NCI-H345 treated with DMSO at 0.1 percent for 48 hours (cell line): ENCODE results near the gene KLHL20.
A peak's percentile ranks its signal among the peaks of the same experiment; 100 is the strongest.

ENCODE experiments used
- DNase-seq: peaks from one replicate; lab custom pipeline; 2025; ENCODE audit not compliant: unreplicated experiment; lab: John Stamatoyannopoulos, UW

KLHL20 gene

DNA sequence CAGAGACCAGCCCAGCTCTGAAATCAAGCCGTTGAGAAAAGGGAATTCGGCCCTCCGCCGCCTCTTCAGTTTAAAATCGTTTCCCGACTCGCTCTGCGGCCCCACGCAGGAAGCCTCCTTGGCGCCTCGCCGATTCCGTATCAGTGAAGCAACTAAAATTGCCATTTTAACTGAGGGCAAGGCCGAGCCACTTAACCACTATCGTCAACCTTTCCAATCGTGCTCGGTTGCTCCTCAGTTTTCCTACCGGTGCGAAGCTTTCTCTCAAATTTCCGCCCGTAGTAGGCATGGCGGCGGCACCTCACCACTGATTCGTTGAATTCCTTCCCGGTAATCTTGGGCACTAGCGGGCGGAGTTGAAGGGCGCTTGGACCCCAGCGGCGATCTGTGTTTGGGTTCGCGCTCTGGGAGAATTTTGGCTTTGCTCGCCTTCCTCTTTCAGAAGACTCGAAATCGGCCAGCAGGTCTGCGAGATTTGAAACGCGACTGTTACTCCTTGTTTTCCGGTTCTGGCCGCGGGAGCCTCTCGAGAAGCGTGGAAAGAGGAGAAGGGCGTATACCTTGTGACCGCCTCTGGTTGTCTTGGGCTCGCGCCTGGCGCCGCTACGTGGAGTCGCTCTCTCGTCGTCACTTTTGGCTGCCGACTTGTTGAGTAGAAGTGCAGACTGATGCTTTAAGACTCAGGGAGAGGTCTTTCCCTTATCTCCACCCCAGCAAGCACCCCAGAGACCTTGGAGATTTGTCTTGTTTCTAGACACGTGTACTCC is 109.7 kb downstream of the KLHL20 start, which contains the start of the genes CENPL and DARS2:
Gene CENPL, minus strand, starts transcription at position 569 of the 767 bp plus-strand sequence. CDS start 13,584 bp downstream, outside the sequence.
Gene DARS2, plus strand, starts transcription at position 359 of the 767 bp plus-strand sequence. CDS start 557 bp downstream, outside the sequence.
- peak; percentile 92 for DNase-seq

- no peak for DNase-seq
Observed at GRCh38 chr1:173827611-173828010, 112.8 kb downstream of the KLHL20 start.

DNA sequence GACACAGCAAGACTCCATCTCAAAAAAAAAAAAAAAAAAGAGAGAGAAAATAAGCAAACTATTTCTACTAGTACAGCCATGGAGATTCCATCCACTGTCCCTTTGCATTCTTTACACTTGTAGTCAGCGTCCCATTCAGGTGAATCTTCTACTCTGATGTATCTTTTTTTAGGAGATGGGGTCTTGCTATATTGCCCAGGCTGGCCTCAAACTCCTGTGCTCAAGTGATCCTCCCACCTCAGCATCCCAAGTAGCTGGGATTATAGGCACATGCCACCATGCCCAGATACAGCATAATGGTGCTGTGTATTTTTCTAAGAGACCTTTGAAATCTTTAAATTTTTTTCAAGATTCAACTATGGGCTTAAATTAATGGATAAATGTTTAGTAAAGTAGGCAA is 118.0 kb downstream of the KLHL20 start:
- DNase-seq = no peak
